ENCODE data around the gene ANKRD33. TPM values are rescaled to one million over a fixed set of nuclear protein-coding genes. Genes with fewer than 3 reads are reported as not detected.

Gene ANKRD33
- total RNA-seq, 1 experiment from 2014 or later = 0.21 TPM

- in situ Hi-C loops (cut with HindIII; ENCODE audit: low pct_unique_long_range_greater_than_20kb, low sequenced_read_pairs) = no loop called here
- CTCF ChIA-PET = no interaction called here
- ATAC-seq (no peak), DNase-seq (ENCODE audit: low read depth, low spot score) (no peak)
- Histone ChIP-seq H3K4me3 (ENCODE audit: low read depth in 2 of 2, low read length in 2 of 2) (no peak overlapping the region), H3K27me3 (ENCODE audit: control insufficient read depth, insufficient read depth, low read length) (no peaks in the 10 kb centered on the region), H3K36me3 (ENCODE audit: control insufficient read depth, insufficient read depth, low read length) (no peaks in the 10 kb centered on the region), H3K27ac (ENCODE audit: low read length) (no peak overlapping the region), H3K4me1 (ENCODE audit: control insufficient read depth, insufficient read depth, low read length) (no peaks in the 10 kb centered on the region), H3K9me3 (ENCODE audit: control insufficient read depth, insufficient read depth, low read depth, low read length) (no peaks in the 10 kb centered on the region)
- no TSS peak for BruUV-seq (replicated peaks)
- TF ChIP-seq REST (IDR thresholded peaks at IDR 0.05; ENCODE audit: insufficient read depth in 1 of 2, low read depth in 2 of 2, low read length in 1 of 2) (no peak), SIN3A (IDR thresholded peaks at IDR 0.05; ENCODE audit: borderline replicate concordance, insufficient read depth, low read depth, low read length) (no peak), CTCF (IDR thresholded peaks at IDR 0.05) (no peak), TCF7L2 (IDR thresholded peaks at IDR 0.05; ENCODE audit: low read depth, low read length) (no peak)
- intact Hi-C loops (cut with micrococcal nuclease; ENCODE audit: unreplicated experiment) = no loop called here
- POLR2A ChIA-PET = no interaction called here
Observed at GRCh38 chr12:51910168-51910567, 22.3 kb downstream of the ANKRD33 start.

GRCh38 chr12:51910691-51911090, 22.8 kb downstream of the ANKRD33 start:
- ChIA-PET POLR2A (no interaction called here), CTCF (no interaction called here)
- no peak for DNase-seq (ENCODE audit: low read depth, low spot score)
- no peak for TF ChIP-seq SIN3A (IDR thresholded peaks at IDR 0.05; ENCODE audit: borderline replicate concordance, insufficient read depth, low read depth, low read length)
- H3K36me3 ChIP-seq (ENCODE audit: control insufficient read depth, insufficient read depth, low read length) = no peaks in the 10 kb centered on the region
- in situ Hi-C loops (cut with HindIII; ENCODE audit: low pct_unique_long_range_greater_than_20kb, low sequenced_read_pairs) (no loop called here), intact Hi-C loops (cut with micrococcal nuclease; ENCODE audit: unreplicated experiment) (no loop called here)
- no peak overlapping the region for H3K4me3 ChIP-seq (ENCODE audit: low read depth in 2 of 2, low read length in 2 of 2)
- no peak overlapping the region for H3K27ac ChIP-seq (ENCODE audit: low read length)
- H3K9me3 ChIP-seq (ENCODE audit: control insufficient read depth, insufficient read depth, low read depth, low read length) = no peaks in the 10 kb centered on the region
- no peaks in the 10 kb centered on the region for H3K27me3 ChIP-seq (ENCODE audit: control insufficient read depth, insufficient read depth, low read length)
- no TSS peak for BruUV-seq (replicated peaks)
- ATAC-seq = no peak
- H3K4me1 ChIP-seq (ENCODE audit: control insufficient read depth, insufficient read depth, low read length) = no peaks in the 10 kb centered on the region

GRCh38 chr12:51911307-51911706, 23.4 kb downstream of the ANKRD33 start:
- no peak for DNase-seq (ENCODE audit: low read depth, low spot score)
- ATAC-seq = no peak
- Histone ChIP-seq H3K9me3 (ENCODE audit: control insufficient read depth, insufficient read depth, low read depth, low read length) (no peaks in the 10 kb centered on the region), H3K4me3 (ENCODE audit: low read depth in 2 of 2, low read length in 2 of 2) (no peak overlapping the region), H3K36me3 (ENCODE audit: control insufficient read depth, insufficient read depth, low read length) (no peaks in the 10 kb centered on the region), H3K27ac (ENCODE audit: low read length) (no peak overlapping the region), H3K4me1 (ENCODE audit: control insufficient read depth, insufficient read depth, low read length) (no peaks in the 10 kb centered on the region), H3K27me3 (ENCODE audit: control insufficient read depth, insufficient read depth, low read length) (no peaks in the 10 kb centered on the region)
- ChIA-PET CTCF (no interaction called here), POLR2A (no interaction called here)
- intact Hi-C loops (cut with micrococcal nuclease; ENCODE audit: unreplicated experiment) (no loop called here), in situ Hi-C loops (cut with HindIII; ENCODE audit: low pct_unique_long_range_greater_than_20kb, low sequenced_read_pairs) (no loop called here)
- no TSS peak for BruUV-seq (replicated peaks)
- TF ChIP-seq SIN3A (IDR thresholded peaks at IDR 0.05; ENCODE audit: borderline replicate concordance, insufficient read depth, low read depth, low read length) = no peak
- no peak for TF ChIP-seq REST (IDR thresholded peaks at IDR 0.05; ENCODE audit: insufficient read depth in 1 of 2, low read depth in 2 of 2, low read length in 1 of 2)
- TF ChIP-seq POLR2AphosphoS5 (IDR thresholded peaks at IDR 0.05; ENCODE audit: low read depth, low read length) = no peak
- no peak for TF ChIP-seq TCF7L2 (IDR thresholded peaks at IDR 0.05; ENCODE audit: low read depth, low read length)
- no peak for TF ChIP-seq CTCF (IDR thresholded peaks at IDR 0.05)

Measured in Panc1 (cell line).